Measurements from ENCODE around the gene CYP27B1.

DNA sequence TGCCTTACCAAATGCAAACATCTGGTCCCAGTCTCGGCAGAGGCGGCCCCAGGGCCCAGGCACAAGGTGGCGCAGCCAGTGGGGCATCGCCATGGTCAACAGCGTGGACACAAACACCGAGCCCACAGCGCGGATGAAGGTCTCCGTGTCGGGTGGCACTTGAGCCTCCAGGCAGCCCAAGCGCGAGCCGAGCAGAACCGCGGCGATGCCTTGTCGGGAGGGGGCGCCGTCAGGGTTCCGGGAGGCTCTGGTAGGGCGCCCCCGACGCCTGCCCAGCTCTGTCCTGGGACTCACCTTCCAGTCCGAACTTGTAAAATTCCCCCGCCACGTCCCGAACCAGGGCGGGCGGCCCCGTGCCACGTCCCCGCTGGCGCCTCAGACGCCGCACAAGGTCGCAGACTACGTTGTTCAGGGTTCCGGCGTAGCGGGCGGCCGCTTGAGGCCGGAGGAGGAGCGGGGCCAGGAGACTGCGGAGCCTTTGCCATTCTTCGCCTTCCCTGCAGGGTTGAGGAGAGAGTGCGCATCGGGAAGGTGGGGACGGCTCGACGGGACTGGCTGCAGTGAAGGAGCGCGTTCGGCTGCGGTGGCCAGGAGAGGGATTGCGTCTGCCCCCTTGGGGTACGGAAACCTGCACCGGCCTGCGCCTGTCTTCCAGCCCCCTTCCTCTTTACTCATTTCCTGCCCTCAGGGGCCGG, 1.7 kb downstream of the CYP27B1 start:
- TF ChIP-seq, protein P1, sequence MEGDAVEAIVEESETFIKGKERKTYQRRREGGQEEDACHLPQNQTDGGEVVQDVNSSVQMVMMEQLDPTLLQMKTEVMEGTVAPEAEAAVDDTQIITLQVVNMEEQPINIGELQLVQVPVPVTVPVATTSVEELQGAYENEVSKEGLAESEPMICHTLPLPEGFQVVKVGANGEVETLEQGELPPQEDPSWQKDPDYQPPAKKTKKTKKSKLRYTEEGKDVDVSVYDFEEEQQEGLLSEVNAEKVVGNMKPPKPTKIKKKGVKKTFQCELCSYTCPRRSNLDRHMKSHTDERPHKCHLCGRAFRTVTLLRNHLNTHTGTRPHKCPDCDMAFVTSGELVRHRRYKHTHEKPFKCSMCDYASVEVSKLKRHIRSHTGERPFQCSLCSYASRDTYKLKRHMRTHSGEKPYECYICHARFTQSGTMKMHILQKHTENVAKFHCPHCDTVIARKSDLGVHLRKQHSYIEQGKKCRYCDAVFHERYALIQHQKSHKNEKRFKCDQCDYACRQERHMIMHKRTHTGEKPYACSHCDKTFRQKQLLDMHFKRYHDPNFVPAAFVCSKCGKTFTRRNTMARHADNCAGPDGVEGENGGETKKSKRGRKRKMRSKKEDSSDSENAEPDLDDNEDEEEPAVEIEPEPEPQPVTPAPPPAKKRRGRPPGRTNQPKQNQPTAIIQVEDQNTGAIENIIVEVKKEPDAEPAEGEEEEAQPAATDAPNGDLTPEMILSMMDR (IDR thresholded peaks at IDR 0.05) = peak in 2 of 3 donors; percentile 22 to 23
- no peak for TF ChIP-seq POLR2A (IDR thresholded peaks at IDR 0.05)

Data from breast epithelium (tissue), 3 donors.